MM.1S (cell line): ENCODE results near the gene AMER1.

ENCODE experiments used
- DNase-seq: peaks from one replicate; pipeline ENCODE4 v3.0.0-alpha.2; 2015
- H2AFZ ChIP-seq: fragments of 300-600 bp; sonication (generic); 2 replicates; pipeline ENCODE4 v1.6.0; 2016; ENCODE audit warnings: antibody characterized with exemption, low read length
- H3F3A ChIP-seq: fragments of 300-600 bp; sonication (generic); 2 replicates; pipeline ENCODE4 v1.6.1; 2016; ENCODE audit warnings: mild to moderate bottlenecking, antibody characterized with exemption, low read length, moderate library complexity, mixed read lengths; ENCODE audit not compliant: insufficient read depth
- H3K27ac ChIP-seq: fragments of 300-600 bp; sonication (generic); 2 replicates; pipeline ENCODE4 v1.5.1; 2016; ENCODE audit warnings: mild to moderate bottlenecking, low read length
- H3K27me3 ChIP-seq: fragments of 300-600 bp; sonication (generic); replicated peaks from 2 replicates; pipeline ENCODE4 v1.6.0; 2016; ENCODE audit warnings: low read length; ENCODE audit not compliant: insufficient read depth
- H3K36me3 ChIP-seq: fragments of 300-600 bp; sonication (generic); replicated peaks from 2 replicates; pipeline ENCODE4 v1.6.1; 2016; ENCODE audit warnings: mild to moderate bottlenecking, low read length, mixed read lengths; ENCODE audit not compliant: insufficient read depth
- H3K4me1 ChIP-seq: fragments of 300-600 bp; sonication (generic); 2 replicates; pipeline ENCODE4 v1.6.1; 2016; ENCODE audit warnings: low read length, mixed read lengths
- H3K4me2 ChIP-seq: fragments of 300-600 bp; sonication (generic); 2 replicates; pipeline ENCODE4 v1.6.0; 2016; ENCODE audit warnings: low read depth, low read length
- H3K4me3 ChIP-seq: fragments of 300-600 bp; sonication (generic); 2 replicates; pipeline ENCODE4 v1.5.1; 2016; ENCODE audit warnings: low read length, mixed read lengths
- H3K79me2 ChIP-seq: fragments of 300-600 bp; sonication (generic); 2 replicates; pipeline ENCODE4 v1.6.1; 2016; ENCODE audit warnings: mixed run types, low read length, mixed read lengths
- H3K9ac ChIP-seq: fragments of 300-600 bp; sonication (generic); 2 replicates; pipeline ENCODE4 v1.6.1; 2016; ENCODE audit warnings: low read length, mixed read lengths
- H3K9me2 ChIP-seq: fragments of 300-600 bp; sonication (generic); replicated peaks from 2 replicates; pipeline ENCODE4 v1.6.1; 2016; ENCODE audit warnings: mild to moderate bottlenecking, low read length, mixed read lengths; ENCODE audit not compliant: insufficient read depth
- H3K9me3 ChIP-seq: fragments of 300-600 bp; sonication (generic); replicated peaks from 2 replicates; pipeline ENCODE4 v1.6.1; 2016; ENCODE audit warnings: mild to moderate bottlenecking, low read length, mixed read lengths; ENCODE audit not compliant: insufficient read depth
- H4K20me1 ChIP-seq: fragments of 300-600 bp; sonication (generic); 2 replicates; pipeline ENCODE4 v1.6.1; 2016; ENCODE audit warnings: mild to moderate bottlenecking, low read length, moderate library complexity, mixed read lengths; ENCODE audit not compliant: insufficient read depth
- CTCF ChIP-seq: fragments of 300-600 bp; sonication (generic); IDR thresholded peaks from 2 replicates; pipeline ENCODE4 v1.5.1; 2016; ENCODE audit warnings: antibody characterized with exemption, low read length, mixed read lengths
- EZH2 ChIP-seq: fragments of 300-600 bp; sonication (generic); optimal IDR thresholded peaks from 2 replicates; pipeline ENCODE3; 2017; ENCODE audit warnings: low read depth, mild to moderate bottlenecking, antibody characterized with exemption, low read length, mixed read lengths
- EZH2phosphoT487 ChIP-seq: fragments of 300-600 bp; sonication (generic); IDR thresholded peaks from 2 replicates; pipeline ENCODE4 v1.6.1; 2018; ENCODE audit warnings: antibody characterized with exemption, low read length

Gene AMER1

GRCh38 chrX:64184396-64184795 lies 21.1 kb downstream of the AMER1 start:
- Histone ChIP-seq H4K20me1 (no peaks in the 10 kb centered on the region), H3K27me3 (no peaks in the 10 kb centered on the region), H3K9me2 (no peaks in the 10 kb centered on the region), H2AFZ (no peak overlapping the region), H3K27ac (no peak overlapping the region), H3K4me1 (no peaks in the 10 kb centered on the region), H3K9me3 (no peaks in the 10 kb centered on the region), H3K36me3 (no peaks in the 10 kb centered on the region), H3K4me2 (no peak overlapping the region), H3K4me3 (no peak overlapping the region), H3K9ac (no peak overlapping the region), H3K79me2 (no peaks in the 10 kb centered on the region), H3F3A (no peaks in the 10 kb centered on the region)
- TF ChIP-seq CTCF (no peak), EZH2 (no peak), EZH2phosphoT487 (no peak)
- DNase-seq, result no peak

GRCh38 chrX:64182208-64182607 lies 23.3 kb downstream of the AMER1 start:
- Histone ChIP-seq H3K4me3 (no peak overlapping the region), H3K27me3 (no peaks in the 10 kb centered on the region), H3K9me3 (no peaks in the 10 kb centered on the region), H3K79me2 (no peaks in the 10 kb centered on the region), H3F3A (no peaks in the 10 kb centered on the region), H3K9me2 (no peaks in the 10 kb centered on the region), H3K4me1 (no peaks in the 10 kb centered on the region), H3K36me3 (no peaks in the 10 kb centered on the region), H3K9ac (no peak overlapping the region), H3K4me2 (no peak overlapping the region), H2AFZ (no peak overlapping the region), H3K27ac (no peak overlapping the region), H4K20me1 (no peaks in the 10 kb centered on the region)
- DNase-seq, result no peak
- TF ChIP-seq EZH2phosphoT487 (no peak), EZH2 (no peak), CTCF (no peak)

DNA sequence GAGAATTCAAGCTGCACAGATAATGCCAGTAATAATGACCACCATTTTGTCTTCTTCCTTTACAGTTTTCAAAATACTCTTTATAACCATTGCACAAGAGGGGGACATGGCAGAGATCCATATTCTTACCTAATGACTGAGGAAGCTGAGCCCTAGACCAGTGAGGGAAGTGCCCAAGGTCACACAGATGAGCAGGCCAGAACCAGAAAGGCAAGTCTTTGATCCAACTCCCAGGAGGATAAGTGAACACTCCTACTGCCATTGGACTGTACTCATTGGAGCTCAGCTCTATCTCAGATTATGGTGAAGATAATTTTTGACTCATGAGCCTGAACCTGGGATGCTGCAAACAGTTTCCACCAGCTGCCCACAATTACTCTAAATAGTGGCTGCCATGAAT lies 28.6 kb downstream of the AMER1 start:
- Histone ChIP-seq H3K27me3 (no peaks in the 10 kb centered on the region), H3K27ac (no peak overlapping the region), H3K9ac (no peak overlapping the region), H2AFZ (no peak overlapping the region), H3K4me3 (no peak overlapping the region), H3K4me2 (no peak overlapping the region), H3K9me3 (no peaks in the 10 kb centered on the region; the same call in 1 of the 2 replicates), H3K36me3 (no peaks in the 10 kb centered on the region), H4K20me1 (no peaks in the 10 kb centered on the region), H3K79me2 (no peaks in the 10 kb centered on the region), H3K9me2 (no peaks in the 10 kb centered on the region), H3K4me1 (no peaks in the 10 kb centered on the region), H3F3A (no peaks in the 10 kb centered on the region)
- no peak for TF ChIP-seq CTCF
- TF ChIP-seq EZH2, result no peak
- TF ChIP-seq EZH2phosphoT487, result no peak
- no peak for DNase-seq
